Measurements from ENCODE around the gene COL23A1. TPM values are rescaled to one million over a fixed set of nuclear protein-coding genes. Genes with fewer than 3 reads are reported as not detected.
"Not testable (repeated sequence)": the region's sequence is repeated elsewhere in the genome, so short reads cannot be mapped to it uniquely, and the experiment has no call there.

Gene COL23A1
- total RNA-seq, 1 donor from 2014 or later, result 3.5 TPM

GRCh38 chr5:178267876-178268275 lies 322.3 kb downstream of the COL23A1 start:
- DNase-seq (ENCODE audit: low spot score), result no peak

GRCh38 chr5:178267245-178267644 lies 322.9 kb downstream of the COL23A1 start:
- no peak for DNase-seq (ENCODE audit: low spot score)

DNA sequence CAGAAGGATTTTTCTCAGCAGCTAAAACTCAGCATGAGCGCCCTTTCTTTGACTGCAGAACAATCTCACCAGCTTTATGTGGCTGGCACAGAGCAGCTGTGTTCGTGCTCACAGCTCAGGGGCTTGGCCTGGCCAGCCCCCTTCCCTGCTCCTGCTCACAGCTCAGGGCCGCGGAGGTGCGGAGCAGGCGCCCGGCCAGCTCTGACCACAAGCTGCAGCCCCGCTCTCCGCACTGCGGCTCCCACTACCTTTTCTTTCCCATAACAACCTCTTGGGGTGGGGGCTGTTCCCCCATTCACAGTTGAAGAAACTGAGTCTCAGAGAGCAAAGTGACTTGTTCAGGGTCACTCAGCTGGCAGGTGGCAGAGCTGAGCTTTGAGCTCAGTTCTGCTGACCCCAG lies 323.6 kb downstream of the COL23A1 start:
- no peak for DNase-seq (ENCODE audit: low spot score)

GRCh38 chr5:178265746-178266145 lies 324.4 kb downstream of the COL23A1 start:
- no peak for DNase-seq (ENCODE audit: low spot score)

DNA sequence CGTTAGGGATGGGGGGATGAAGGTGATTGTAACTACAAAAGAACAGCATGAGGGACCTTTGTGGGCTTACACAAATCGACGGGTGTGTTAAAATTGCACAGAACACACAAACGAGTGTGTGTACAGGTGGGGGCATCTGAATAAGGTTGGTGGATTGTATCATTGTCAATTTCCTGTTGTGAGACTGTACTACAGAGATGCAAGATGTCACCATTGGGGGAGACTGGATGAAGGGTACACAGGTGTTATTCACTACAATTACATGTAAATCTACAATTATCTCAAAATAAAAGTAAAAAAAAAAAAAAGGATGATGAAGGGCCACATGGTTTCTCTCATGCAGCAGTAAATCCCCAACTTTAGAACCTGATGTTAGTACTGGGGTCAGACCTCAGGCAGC lies 326.1 kb downstream of the COL23A1 start:
- no peak for DNase-seq (ENCODE audit: low spot score)

DNA sequence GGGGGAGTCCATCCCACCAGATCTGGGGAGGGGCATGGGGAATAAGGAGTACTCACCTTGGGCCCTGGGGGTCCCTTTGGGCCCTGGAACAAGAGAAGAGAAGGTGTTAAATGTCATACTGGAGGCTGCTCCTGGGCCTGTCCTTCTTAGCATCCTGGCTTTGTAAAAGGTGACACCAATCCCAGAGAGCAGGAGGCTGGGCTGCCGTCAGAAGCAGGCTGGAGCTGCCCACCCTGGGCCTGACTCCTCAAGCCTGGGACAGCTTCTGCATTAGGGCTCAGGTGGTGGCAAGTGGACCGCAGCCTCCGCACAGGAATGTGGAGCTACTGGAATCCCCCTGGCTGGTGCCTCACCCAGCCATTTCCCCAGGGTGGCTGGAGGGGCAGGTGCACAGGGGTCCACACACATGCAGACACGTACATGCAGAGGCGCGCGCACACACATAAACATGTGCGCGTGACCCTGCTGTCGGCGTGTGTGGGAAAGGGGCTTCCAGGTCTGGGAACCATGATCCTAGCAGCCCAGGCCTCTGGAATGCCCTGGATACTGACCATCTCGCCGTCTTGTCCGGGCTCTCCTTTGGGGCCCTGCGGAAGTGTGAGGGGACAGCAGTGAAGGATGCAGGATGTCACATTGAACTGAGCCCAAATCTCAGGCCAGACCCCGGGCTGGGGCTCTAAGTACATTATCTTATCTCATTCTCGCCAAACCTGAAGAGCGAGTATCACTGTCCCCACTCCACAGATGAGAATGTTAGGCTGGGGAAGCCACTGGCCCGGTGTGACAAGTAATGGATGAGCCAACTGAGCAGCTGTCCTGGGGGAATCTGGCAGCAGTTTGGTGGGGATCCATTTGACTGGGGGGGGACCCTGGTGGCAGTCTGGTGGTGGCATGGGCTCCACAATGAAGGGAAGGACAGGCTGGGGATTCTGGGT lies 328.3 kb downstream of the COL23A1 start:
- DNase-seq (ENCODE audit: low spot score), result no peak

DNA sequence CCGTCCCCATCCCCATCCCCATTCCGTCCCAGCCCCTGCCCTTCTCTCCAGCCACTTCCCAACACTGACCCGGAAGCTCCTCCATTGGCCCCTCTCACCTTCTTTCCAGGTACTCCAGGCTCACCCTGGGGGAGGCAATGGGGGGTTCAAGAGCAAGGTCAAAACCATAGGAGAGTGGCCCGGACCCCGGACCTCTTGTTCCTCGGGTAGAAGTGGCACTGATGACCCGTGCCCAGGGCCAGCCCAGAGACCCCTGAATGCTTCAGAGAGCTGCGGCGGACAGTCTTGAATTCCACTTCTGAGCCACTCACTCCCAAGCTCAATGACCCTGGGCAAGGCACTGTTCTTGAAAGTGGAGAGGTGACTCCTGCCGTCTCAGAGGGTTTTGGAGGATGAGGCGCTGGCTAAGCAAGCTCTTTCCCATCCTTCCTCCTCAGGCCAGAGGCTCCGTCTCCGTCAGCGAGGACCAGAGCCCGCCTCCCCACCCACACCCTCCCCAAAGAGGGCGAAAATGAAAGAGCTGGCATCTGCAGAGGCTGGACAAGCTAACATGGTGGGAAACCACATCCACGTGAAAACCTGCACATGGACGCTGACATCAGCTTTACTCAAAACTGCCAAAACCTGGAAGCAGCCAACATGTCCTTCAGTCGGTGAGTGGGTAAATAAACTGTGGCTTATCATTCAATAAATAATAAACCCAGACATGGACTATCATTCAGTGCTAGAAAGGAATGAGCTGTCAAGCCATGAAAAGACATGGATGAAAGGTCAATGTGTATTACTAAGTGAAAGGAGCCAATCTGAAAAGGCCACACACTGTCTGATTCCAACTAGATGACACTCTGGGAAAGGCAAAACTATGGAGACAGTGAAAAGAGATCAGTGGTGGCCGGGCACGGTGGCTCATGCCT lies 330.3 kb downstream of the COL23A1 start:
- no peak for DNase-seq (ENCODE audit: low spot score)

- no peak for DNase-seq (ENCODE audit: low spot score)
Measured at GRCh38 chr5:178257650-178258049, 332.5 kb downstream of the COL23A1 start.

GRCh38 chr5:178256746-178257145 lies 333.4 kb downstream of the COL23A1 start:
- no peak for DNase-seq (ENCODE audit: low spot score)

DNA sequence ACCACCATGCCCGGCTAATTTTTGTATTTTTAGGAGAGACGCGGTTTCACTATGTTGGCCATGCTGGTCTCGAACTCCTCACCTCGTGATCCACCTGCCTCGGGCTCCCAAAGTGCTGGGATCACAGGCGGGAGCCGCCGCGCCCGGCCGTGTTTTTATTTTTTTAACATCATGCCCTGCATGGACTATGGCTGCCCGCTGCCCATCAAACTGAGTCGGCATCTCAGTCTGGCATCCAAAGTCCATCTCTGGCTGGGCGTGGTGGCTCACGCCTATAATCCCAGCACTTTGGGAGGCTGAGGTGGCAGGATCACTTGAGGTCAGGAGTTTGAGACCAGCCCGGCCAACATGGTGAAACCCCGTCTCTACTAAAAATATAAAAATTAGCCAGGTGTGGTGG lies 336.6 kb downstream of the COL23A1 start:
- not testable (repeated sequence) for DNase-seq (ENCODE audit: low spot score)

DNA sequence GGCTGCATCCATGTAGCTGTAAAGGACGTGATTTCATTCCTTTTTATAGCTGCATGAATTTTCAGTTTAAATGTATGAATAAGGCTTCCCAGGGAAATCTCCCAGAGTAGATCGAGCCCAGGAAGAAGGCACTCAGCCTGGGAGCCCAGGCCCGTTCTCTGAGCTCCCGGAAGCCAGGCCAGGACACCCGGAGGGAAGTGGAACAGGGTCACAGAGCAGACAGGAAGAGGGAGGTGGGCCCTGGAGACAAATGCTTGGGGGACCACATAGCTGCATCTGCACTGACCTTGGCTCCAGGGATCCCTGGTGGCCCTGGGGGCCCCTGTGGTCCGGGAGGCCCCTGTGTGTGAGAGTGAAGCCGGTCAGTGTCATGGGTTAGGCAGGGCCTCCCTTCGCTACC lies 337.9 kb downstream of the COL23A1 start:
- no peak for DNase-seq (ENCODE audit: low spot score)

GRCh38 chr5:178250263-178250662 lies 339.9 kb downstream of the COL23A1 start:
- DNase-seq (ENCODE audit: low spot score), result no peak

DNA sequence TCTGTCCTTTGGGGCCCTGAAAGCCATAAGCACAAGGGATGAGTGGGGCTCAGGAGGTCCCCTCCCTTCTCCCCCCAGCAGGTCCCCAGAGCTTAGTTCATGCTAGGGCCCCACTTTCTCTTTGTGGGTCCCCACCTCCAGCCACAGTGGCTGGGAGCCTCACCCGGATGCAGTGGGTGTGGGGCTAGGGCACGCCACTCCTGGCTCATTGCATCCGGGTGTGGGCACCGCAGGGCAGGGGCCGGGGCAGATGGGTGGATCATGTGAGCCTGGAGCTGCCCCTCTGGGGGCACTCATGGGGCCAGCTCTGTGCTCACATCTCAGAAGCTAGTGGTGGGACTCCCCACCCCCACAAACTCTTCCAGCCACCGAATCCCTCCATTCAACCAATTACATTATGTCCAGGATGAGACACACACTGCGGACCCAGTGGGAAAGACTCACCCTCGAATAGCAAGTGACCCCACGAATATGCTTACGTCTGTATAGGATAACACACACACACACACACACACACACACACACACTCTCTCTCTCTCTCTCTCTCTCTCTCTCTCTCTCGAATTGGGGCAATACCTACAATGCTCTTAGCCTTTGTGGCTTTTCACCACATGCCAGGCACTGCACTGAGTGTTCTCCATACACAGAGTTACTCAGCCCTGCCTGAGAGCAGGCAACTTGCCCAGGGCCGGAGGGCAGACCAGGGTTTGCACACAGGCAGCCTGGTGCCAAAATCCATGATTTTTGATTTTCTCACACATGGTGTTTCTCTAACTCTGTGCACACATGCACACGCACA lies 340.8 kb downstream of the COL23A1 start:
- no peak for DNase-seq (ENCODE audit: low spot score)

DNA sequence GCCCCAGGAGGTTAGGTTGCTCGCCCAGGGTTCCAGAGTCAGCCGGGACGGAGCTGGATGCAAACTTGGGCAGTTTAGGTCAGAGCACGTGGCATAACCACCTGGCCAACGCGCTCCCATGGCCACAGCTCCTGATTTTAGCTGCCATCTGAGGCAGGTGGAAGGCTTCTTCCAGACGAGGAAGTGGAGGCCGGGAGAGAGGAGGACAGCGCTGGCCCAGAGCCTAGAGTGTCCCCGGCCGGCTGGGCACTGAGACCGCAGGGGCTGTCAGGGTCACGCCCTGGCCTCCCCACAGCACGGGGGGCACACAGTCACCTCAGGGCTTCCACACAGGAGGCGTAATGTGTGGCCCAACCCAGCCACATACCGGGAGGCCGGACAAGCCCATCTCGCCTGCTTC lies 341.4 kb downstream of the COL23A1 start:
- no peak for DNase-seq (ENCODE audit: low spot score)

DNA sequence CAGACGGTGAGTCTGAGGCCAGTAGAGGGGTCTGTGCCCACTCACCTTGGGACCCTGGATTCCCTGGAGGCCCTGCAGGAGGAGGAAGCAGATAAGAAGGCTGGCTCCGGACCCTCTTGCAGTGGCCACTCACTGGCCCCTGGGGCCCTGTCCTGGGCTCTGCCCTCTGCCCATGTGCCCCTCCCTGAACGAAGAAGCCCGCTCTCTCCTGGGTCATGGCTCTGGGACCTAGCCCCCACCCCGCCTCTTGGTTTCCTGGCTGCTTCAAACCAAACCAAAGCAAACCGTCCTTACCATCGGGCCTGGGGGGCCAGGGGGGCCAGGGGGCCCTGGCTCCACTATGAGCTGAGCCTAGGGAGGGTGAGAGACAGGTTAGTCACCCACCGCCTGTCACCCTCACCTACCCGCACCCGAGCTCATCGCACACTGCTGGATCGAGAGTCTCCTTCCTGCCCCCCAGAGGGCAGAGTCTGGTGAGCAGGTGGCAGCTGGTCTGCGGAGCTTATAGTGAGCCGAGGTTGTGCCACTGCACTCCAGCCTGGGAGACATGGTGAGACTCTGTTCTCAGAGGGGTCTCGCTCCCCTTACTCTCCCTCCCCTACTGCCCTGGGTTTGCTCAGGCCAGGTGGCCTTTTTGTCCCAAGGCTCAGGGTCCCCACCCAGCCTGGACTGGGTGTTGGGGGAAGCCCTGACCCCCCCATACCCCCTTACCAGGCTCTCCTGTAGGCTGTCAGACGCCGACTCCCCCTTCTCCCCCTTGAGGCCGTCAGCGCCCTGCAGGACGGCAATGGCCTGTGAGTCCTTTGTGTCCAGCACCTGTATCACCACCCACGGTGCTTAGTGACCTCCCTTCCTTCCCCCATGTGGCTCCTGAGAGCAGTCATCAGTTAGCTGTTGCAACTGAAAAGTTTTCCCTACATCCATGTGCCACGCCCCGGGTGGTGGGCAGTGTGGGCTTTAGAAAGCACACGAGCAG lies 342.4 kb downstream of the COL23A1 start:
- no peak for DNase-seq (ENCODE audit: low spot score)

DNA sequence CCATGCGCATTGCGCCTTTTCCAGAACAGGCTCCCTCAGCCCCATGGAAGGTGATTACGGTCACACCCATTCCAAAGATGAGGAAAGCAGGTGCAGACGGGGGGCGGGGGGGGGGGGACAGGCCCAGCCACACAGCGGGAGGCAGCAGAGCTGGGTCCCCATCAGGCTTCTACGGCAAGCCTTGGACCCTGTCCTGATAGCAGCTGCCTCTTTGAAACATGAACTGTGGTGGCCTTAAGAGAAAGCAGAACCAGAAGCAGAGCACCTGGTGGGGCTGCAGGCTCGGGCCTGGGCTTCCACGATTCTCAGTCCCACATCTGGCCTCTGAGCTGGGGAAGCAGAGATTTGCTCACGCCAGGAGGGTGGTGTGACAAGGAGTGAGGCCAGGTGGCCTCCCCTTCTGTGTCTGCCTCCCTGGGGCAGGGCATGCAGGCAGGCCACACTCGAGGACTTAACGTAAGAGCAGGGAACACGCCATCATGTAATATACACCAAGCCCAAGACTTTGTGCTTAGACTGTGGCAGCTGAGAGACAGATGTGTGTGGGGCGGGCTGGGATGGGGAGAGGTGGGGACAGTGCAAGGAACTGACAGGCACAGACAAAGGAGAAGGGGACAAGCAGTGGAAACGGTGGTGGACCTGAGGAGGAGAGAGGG lies 343.4 kb downstream of the COL23A1 start:
- DNase-seq (ENCODE audit: low spot score), result no peak

DNA sequence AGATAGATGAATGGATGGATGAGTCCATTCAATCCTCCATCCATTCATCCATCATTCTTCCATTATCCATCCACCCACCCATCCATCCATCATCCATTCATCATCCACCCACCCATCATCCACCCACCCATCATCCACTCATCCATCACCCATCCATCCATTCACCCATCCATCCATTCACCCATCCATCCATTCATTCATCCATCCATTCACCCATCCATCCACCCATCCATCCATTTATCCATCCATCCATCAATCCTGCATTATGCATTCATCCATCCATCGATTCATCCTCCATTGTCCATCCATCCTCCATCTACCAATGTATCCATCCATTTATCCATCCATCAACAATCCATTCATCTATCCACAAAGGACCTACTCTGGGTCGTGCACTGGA lies 344.8 kb downstream of the COL23A1 start:
- DNase-seq (ENCODE audit: low spot score), result no peak

GRCh38 chr5:178244576-178244975 lies 345.6 kb downstream of the COL23A1 start:
- no peak for DNase-seq (ENCODE audit: low spot score)

DNA sequence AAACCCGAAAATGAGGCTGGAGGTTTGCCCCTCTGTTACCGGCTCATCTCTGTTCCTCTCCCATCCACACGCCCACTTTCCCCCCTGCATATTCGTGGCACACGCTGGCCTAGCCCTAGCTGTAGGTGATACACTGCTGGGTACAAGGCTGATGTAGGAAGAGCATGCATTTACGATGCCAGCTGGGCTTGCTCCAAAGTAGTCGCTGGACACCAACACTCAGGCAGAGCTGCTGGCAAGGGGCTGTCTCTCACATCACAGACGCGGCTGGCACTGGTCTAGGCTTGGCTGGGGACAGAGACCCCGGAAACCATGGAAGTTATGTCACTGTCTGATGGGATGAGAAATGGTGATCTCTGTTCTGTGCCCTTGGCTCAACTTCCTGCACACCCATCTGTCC lies 347.8 kb downstream of the COL23A1 start:
- DNase-seq (ENCODE audit: low spot score), result no peak

- no peak for DNase-seq (ENCODE audit: low spot score)
Measured at GRCh38 chr5:178241688-178242231, 348.4 kb downstream of the COL23A1 start.
